HUES6 (cell line): ENCODE results near the gene GPI.
"Not testable (repeated sequence)": the region's sequence is repeated elsewhere in the genome, so short reads cannot be mapped to it uniquely, and the experiment has no call there.

Source experiments
- H3K27ac ChIP-seq: 2 replicates; pipeline ENCODE4 v1.7.0; 2013; ENCODE audit warnings: low read depth, mild to moderate bottlenecking, low read length, inconsistent platforms
- H3K27me3 ChIP-seq: 2 replicates; pipeline ENCODE4 v1.6.1; 2013; ENCODE audit warnings: low read length; ENCODE audit not compliant: control insufficient read depth, insufficient read depth
- H3K36me3 ChIP-seq: 2 replicates; pipeline ENCODE4 v1.6.1; 2013; ENCODE audit warnings: low read length; ENCODE audit not compliant: control insufficient read depth, insufficient read depth
- H3K4me1 ChIP-seq: 2 replicates; pipeline ENCODE4 v1.6.1; 2013; ENCODE audit warnings: low read length; ENCODE audit not compliant: control insufficient read depth, insufficient read depth
- H3K4me3 ChIP-seq: 2 replicates; pipeline ENCODE4 v1.5.1; 2013; ENCODE audit warnings: low read depth, low read length
- H3K9ac ChIP-seq: one replicate; pipeline ENCODE4 v1.6.1; 2013; ENCODE audit warnings: mild to moderate bottlenecking, low read length
- H3K9me3 ChIP-seq: 2 replicates; pipeline ENCODE4 v1.6.1; 2013; ENCODE audit warnings: low read depth, low read length; ENCODE audit not compliant: control insufficient read depth, insufficient read depth

Gene GPI

DNA sequence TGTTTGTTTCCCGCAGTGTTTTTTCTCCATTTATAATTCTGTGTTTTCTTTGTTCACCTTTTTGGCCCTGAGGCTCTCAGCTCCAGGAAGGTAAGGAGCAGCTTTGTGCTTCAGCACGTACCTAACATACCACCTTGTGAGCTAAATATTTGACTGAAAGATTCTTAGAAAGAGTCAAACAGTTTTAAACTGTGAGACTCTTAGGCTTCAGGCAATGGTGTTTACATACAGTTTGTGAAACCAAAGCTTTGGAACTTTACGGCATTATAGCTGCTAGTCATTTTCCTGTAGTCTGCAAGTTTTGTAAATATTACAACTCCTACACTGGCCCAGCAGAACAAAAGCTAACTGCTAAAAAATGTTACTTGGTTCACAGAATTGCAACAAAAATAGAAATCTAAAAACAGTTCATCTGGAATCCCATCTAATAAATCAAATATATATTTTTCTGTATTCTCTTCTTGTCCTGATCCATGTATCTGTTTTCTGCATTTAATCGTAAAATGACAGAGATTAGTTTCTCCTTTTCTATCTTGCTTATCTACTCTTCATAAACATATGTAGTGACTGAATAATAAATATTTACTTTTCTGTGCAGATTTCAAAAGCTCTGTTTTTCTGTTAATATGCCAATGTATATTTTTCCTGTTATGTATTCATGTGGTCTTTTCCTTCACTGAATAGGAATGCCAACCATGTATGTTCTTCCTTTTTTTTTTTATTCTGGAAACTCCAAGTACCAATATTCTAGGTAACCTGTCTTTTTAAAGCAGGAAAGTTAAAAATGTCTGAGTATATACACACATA is 38.8 kb upstream of the GPI start:
- Histone ChIP-seq H3K4me3 (no peak overlapping the region), H3K27ac (no peak overlapping the region), H3K27me3 (no peaks in the 10 kb centered on the region), H3K9ac (no peak overlapping the region), H3K9me3 (no peaks in the 10 kb centered on the region), H3K36me3 (peaks cover 40% of the 10 kb centered on the region), H3K4me1 (peaks cover 13% of the 10 kb centered on the region)

DNA sequence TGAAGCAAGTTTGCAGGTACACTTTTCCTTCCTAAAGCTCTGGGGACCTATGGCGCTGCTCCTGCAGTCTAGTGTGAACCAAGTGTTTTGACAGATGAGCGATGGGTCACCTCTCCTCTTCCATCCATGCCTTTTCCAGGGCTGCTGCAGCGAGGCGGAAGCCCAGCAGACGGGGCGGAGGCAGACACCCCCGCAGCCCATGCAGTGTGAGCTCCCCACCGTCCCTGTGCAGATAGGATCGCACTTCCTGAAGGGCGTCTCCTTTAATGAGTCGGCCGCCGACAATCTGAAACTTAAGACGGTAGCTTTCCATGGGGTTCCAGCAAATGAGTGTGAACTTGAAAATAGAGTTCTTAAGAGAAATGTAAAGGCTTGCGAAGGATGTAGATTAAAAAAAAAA is 37.1 kb upstream of the GPI start:
- Histone ChIP-seq H3K9me3 (no peaks in the 10 kb centered on the region), H3K4me1 (peaks cover 13% of the 10 kb centered on the region), H3K27ac (no peak overlapping the region), H3K36me3 (peaks cover 43% of the 10 kb centered on the region), H3K27me3 (no peaks in the 10 kb centered on the region), H3K9ac (no peak overlapping the region), H3K4me3 (no peak overlapping the region)

DNA sequence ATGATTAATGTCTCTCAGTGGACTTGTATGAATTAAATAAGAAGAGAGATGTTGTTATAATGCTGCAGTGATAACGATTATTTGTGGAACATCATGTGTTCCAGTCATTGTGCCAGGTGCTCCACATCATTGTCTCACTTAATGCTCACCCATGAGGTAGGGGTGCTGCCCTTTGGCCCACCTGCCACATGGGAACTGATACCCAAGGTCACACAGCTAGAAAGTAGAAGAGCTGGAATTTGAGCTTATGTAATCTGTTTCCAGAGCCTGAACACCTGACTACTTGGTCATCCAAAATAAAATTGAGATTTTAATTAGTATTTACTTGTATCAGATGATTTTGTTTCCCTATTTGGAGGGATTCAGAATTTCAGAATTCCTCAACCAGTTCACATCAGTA is 36.0 kb upstream of the GPI start:
- Histone ChIP-seq H3K27me3 (no peaks in the 10 kb centered on the region), H3K36me3 (peaks cover 48% of the 10 kb centered on the region), H3K4me3 (no peak overlapping the region), H3K9ac (no peak overlapping the region), H3K9me3 (no peaks in the 10 kb centered on the region), H3K27ac (no peak overlapping the region), H3K4me1 (peaks cover 3% of the 10 kb centered on the region; the same call in 1 of the 2 replicates)

DNA sequence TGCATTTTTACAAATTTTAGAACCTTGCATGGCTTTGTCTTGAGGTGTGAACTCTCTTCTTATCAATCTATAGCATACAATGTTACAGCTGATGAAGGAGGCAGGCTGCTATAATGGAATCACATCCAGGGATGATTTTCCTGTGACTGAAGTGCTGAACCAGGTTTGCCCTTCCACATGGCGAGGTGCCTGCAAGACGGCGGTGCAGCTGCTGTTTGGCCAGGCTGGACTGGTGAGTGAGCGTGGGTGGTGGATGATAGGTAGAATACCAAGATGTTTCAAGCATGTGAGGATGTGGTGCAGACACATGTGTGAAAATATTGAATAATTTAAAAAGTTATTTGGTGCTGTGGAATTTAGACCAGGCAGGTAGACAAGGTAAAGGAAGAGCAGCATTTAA is 34.9 kb upstream of the GPI start:
- Histone ChIP-seq H3K9ac (no peak overlapping the region), H3K4me1 (0 out of 2 replicates have a peak, but pooled peaks cover 3% of the 10 kb centered on the region), H3K36me3 (peaks cover 43% of the 10 kb centered on the region), H3K9me3 (no peaks in the 10 kb centered on the region), H3K4me3 (no peak overlapping the region), H3K27ac (no peak overlapping the region), H3K27me3 (no peaks in the 10 kb centered on the region)

DNA sequence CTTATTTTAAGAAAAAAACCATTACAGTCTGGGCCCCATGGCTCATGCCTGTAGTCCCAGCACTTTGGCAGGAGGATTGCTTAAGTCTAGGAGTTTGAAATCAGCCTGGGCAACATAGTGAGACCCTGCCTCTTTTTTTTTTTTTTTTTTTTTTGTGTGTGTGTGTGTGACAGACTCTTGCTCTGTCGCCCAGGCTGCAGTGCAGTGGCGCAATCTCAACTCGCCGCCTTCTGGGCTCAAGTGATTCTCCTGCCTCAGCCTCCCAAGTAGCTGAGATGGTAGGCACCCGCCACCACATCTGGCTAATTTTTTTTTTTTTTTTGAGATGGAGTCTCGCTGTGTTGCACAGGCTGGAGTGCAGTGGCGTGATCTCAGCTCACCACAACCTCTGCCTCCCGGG is 34.4 kb upstream of the GPI start:
- H3K9me3 ChIP-seq, H3K9ac ChIP-seq, H3K4me3 ChIP-seq, H3K27ac ChIP-seq, H3K27me3 ChIP-seq, H3K4me1 ChIP-seq: not testable (repeated sequence)
- H3K36me3 ChIP-seq: peaks cover 39% of the 10 kb centered on the region

DNA sequence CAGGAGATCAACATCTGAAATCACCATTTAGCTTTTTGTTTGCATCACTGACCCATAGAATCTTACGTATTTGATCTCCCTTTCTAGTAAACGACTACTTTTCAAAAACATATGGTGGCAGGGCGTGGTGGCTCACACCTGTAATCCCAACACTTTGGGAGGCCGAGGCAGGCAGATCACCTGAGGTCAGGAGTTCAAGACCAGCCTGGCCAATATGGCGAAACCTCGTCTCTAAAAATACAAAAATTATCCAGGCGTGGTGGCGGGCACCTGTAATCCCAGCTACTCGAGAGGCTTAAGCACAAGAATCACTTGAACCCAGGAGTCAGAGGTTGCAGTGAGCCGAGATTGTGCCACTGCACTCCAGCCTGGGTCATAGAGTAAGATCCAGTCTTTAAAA is 33.4 kb upstream of the GPI start:
- not testable (repeated sequence) for H3K4me3 ChIP-seq, H3K9me3 ChIP-seq, H3K4me1 ChIP-seq, H3K9ac ChIP-seq, H3K27ac ChIP-seq, H3K27me3 ChIP-seq
- H3K36me3 ChIP-seq: peaks cover 37% of the 10 kb centered on the region

DNA sequence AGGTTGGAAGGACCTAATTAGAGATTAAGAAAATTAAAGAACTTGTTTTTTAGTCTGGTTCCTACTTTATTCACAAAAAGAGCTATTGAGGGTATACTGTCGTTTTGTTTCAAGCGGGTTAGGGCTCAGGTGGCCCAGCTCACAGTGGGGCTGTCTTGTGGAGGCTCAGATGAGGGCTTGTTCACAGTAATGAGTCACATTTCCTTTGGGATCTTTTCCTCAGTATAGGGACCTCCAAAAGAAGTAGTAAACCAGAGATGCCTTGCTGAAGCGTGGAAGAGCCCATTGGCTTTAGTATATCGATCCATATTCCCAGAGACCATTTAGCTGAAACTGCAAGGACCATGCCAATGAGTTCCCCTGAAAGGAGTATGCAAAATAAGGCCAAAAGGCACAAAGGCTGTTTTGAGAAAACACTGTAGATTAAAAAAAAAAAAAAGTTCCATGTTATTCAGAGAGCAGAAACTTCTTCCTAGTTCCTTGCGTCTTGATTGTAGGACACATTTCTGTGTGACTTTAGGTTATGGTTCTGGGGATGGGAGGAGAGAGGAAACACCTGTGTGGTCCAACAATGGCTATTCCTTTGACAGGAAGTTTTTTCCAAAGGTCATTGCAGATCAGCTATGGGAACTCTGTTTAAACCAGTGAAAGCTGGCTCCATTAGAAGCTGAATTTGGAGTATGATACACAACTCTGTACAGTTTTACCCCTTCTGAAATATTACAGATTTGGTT is 32.8 kb upstream of the GPI start:
- Histone ChIP-seq H3K27ac (no peak overlapping the region), H3K4me1 (no peaks in the 10 kb centered on the region), H3K4me3 (no peak overlapping the region), H3K27me3 (no peaks in the 10 kb centered on the region), H3K9me3 (no peaks in the 10 kb centered on the region), H3K9ac (no peak overlapping the region), H3K36me3 (peaks cover 37% of the 10 kb centered on the region)

DNA sequence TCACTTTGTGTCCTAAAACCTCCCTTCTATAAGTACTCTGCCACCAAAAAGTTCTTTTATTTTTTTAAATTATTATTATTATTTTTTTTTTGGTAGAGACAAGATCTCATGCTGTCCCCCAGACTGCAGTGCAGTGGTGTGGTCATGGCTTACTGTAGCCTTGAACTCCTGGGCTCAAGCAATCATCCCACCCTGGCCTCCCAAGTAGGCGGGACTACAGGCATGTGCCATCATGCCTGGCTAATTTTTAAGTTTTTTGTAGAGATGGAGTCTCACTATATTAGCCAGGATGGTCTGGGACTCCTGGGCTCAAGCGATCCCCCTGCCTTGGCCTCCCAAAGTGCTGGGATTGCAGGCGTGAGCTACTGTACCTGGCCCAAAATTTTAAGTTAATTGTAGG is 29.1 kb upstream of the GPI start:
- Histone ChIP-seq H3K27ac (no peak overlapping the region), H3K9ac (no peak overlapping the region), H3K4me3 (no peak overlapping the region), H3K27me3 (no peaks in the 10 kb centered on the region), H3K4me1 (no peaks in the 10 kb centered on the region), H3K9me3 (no peaks in the 10 kb centered on the region), H3K36me3 (peaks cover 50% of the 10 kb centered on the region)

DNA sequence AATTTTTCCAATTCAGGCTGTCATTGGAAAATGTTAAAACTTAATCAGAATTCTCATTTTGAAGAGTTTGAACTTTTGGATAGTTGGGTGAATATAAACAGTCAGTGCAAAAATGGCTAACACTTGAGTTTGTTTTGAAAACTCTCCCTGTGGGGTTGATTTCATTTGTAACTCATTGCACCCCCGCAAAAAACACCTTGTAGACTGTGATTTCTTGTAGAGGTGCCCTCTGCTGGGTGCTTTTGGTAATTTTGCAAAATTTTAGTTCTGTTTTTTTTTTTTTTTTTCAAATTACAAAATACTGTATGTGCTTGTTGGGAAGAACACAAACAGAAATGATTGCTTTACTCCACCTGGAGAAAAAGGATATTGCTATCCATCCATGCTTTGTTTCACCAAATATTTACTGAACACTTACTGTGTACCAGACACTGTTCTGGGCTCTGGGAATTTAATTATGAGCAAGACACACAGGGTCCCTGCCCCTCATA is 28.2 kb upstream of the GPI start:
- Histone ChIP-seq H3K36me3 (peaks cover 53% of the 10 kb centered on the region), H3K27me3 (no peaks in the 10 kb centered on the region), H3K9ac (no peak overlapping the region), H3K4me1 (no peaks in the 10 kb centered on the region), H3K9me3 (no peaks in the 10 kb centered on the region), H3K27ac (no peak overlapping the region), H3K4me3 (no peak overlapping the region)

DNA sequence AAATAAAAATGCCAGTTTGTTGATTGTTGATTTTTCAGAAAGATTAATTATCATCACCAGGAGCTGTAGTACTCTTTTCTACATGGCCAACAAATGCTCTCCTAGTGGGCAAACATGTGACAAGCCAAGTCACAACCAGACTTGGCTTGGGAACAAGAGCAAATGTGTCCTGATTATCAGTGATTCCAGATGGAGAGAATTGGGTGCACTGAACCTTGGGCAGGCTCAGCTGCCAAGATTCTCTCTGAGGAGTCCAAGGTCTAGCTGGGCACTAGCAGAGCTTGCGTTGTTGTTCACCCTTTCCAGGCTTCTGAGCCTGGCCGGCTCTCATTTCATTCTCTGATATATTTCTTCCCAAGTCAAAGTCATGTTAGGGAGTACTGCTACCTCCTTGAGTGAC is 27.3 kb upstream of the GPI start:
- H3K4me3 ChIP-seq: no peak overlapping the region
- no peaks in the 10 kb centered on the region for H3K4me1 ChIP-seq
- no peaks in the 10 kb centered on the region for H3K27me3 ChIP-seq
- no peaks in the 10 kb centered on the region for H3K9me3 ChIP-seq
- no peak overlapping the region for H3K27ac ChIP-seq
- H3K9ac ChIP-seq: no peak overlapping the region
- peaks cover 62% of the 10 kb centered on the region for H3K36me3 ChIP-seq

DNA sequence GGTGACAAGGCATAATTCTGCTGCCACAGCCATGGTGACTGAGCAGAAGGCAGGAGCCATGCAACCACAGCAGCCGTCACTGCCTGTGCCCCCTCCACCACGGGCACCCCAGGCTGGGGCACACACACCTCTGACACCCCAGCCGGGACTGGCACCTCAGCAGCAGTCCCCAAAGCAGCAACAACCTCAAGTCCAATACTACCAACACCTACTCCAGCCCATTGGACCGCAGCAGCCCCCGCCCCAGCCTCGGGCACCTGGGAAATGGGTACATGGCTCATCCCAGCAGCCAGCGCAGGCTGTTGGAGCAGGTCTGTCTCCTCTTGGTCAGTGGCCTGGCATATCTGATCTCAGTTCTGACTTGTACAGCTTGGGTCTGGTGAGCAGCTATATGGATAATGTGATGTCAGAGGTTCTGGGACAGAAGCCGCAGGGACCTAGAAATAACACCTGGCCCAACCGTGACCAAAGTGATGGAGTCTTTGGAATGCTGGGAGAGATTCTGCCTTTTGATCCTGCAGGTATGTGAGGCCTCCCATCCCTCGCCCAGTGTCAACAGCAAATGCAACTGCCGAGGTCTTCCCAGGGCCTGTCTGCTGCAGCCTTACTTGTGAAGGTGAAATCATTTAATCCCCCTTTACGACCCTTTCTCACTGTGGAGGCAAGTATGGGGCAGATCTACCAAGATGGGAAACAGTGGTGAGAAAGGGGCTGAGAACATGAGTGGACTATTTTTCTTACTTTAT is 22.9 kb upstream of the GPI start:
- Histone ChIP-seq H3K4me1 (no peaks in the 10 kb centered on the region), H3K4me3 (no peak overlapping the region), H3K9ac (no peak overlapping the region), H3K27ac (no peak overlapping the region), H3K9me3 (no peaks in the 10 kb centered on the region), H3K27me3 (no peaks in the 10 kb centered on the region), H3K36me3 (peaks cover 61% of the 10 kb centered on the region)
